GM18502 (cell line): ENCODE data around the gene C14orf132.
"Not testable (repeated sequence)": the region's sequence is repeated elsewhere in the genome, so short reads cannot be mapped to it uniquely, and the experiment has no call there.

Experiments used
- ATAC-seq: cut with Tn5 transposase; IDR thresholded peaks from one replicate; pipeline ENCODE4 v1.9.1; 2021; ENCODE audit warnings: mild to moderate bottlenecking; ENCODE audit not compliant: unreplicated experiment, poor library complexity

C14orf132 gene

GRCh38 chr14:96058576-96059200, 19.5 kb downstream of the C14orf132 start:
- no peak for ATAC-seq

GRCh38 chr14:96059519-96060135, 20.5 kb downstream of the C14orf132 start:
- ATAC-seq = no peak

GRCh38 chr14:96060186-96060933, 21.2 kb downstream of the C14orf132 start:
- no peak for ATAC-seq

GRCh38 chr14:96062010-96062409, 22.8 kb downstream of the C14orf132 start:
- ATAC-seq = no peak

- ATAC-seq = no peak
Measured at GRCh38 chr14:96062506-96062905, 23.3 kb downstream of the C14orf132 start.

GRCh38 chr14:96064866-96065265, 25.7 kb downstream of the C14orf132 start:
- ATAC-seq = peak; percentile 61

- ATAC-seq = no peak
Measured at GRCh38 chr14:96065661-96066459, 26.7 kb downstream of the C14orf132 start.

- ATAC-seq = no peak
Measured at GRCh38 chr14:96066976-96067375, 27.8 kb downstream of the C14orf132 start.

- no peak for ATAC-seq
Measured at GRCh38 chr14:96067985-96068930, 29.1 kb downstream of the C14orf132 start.

- ATAC-seq = no peak
Measured at GRCh38 chr14:96069421-96069820, 30.3 kb downstream of the C14orf132 start.

GRCh38 chr14:96071561-96071960, 32.4 kb downstream of the C14orf132 start:
- ATAC-seq = no peak

GRCh38 chr14:96072076-96072475, 32.9 kb downstream of the C14orf132 start:
- ATAC-seq = no peak

- no peak for ATAC-seq
Measured at GRCh38 chr14:96072746-96073145, 33.6 kb downstream of the C14orf132 start.

- not testable (repeated sequence) for ATAC-seq
Measured at GRCh38 chr14:96073260-96074039, 34.3 kb downstream of the C14orf132 start.

- ATAC-seq = no peak
Measured at GRCh38 chr14:96077983-96078624, 38.9 kb downstream of the C14orf132 start.

GRCh38 chr14:96078625-96079016, 39.5 kb downstream of the C14orf132 start:
- ATAC-seq = no peak

- no peak for ATAC-seq
Measured at GRCh38 chr14:96079066-96079465, 39.9 kb downstream of the C14orf132 start.

- ATAC-seq = no peak
Measured at GRCh38 chr14:96080571-96080970, 41.4 kb downstream of the C14orf132 start.
